ENCODE results near the gene TRAK2. TPM values are rescaled to one million over a fixed set of nuclear protein-coding genes. Genes with fewer than 3 reads are reported as not detected.

The TRAK2 gene
- total RNA-seq, 1 donor from 2014 or later, result 9.2 TPM

DNA sequence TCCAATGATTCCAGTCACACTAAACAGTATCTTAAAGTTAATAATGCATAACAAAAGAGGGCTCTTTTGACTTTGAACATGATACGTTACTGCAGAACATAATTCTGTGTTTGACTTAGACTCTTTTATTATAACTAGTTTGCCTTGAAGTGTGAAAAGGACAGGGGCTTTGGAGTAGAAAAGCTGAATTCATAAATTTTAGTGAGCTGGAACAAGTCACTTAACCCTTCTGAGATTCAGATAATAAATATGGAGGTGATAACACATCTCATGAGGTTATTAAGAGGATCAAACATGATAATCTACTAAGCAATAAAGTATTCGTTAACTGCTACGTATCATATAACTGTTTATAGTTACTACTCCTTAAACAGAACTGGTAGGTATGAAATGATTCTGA lies 49.4 kb downstream of the TRAK2 start:
- DNase-seq (ENCODE audit: low read depth) (no peak), FAIRE-seq (no peak)
- TF ChIP-seq, protein P1, sequence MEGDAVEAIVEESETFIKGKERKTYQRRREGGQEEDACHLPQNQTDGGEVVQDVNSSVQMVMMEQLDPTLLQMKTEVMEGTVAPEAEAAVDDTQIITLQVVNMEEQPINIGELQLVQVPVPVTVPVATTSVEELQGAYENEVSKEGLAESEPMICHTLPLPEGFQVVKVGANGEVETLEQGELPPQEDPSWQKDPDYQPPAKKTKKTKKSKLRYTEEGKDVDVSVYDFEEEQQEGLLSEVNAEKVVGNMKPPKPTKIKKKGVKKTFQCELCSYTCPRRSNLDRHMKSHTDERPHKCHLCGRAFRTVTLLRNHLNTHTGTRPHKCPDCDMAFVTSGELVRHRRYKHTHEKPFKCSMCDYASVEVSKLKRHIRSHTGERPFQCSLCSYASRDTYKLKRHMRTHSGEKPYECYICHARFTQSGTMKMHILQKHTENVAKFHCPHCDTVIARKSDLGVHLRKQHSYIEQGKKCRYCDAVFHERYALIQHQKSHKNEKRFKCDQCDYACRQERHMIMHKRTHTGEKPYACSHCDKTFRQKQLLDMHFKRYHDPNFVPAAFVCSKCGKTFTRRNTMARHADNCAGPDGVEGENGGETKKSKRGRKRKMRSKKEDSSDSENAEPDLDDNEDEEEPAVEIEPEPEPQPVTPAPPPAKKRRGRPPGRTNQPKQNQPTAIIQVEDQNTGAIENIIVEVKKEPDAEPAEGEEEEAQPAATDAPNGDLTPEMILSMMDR (IDR thresholded peaks at IDR 0.05; ENCODE audit: insufficient read depth, low read length, severe bottlenecking), result no peak
- no peak overlapping the region for H3K4me3 ChIP-seq (ENCODE audit: low read depth, low read length)
- H3K36me3 ChIP-seq (ENCODE audit: control insufficient read depth, insufficient read depth, low read length), result peaks cover 4% of the 10 kb centered on the region
- no peaks in the 10 kb centered on the region for H3K27me3 ChIP-seq (ENCODE audit: control insufficient read depth, insufficient read depth, low read length)

DNA sequence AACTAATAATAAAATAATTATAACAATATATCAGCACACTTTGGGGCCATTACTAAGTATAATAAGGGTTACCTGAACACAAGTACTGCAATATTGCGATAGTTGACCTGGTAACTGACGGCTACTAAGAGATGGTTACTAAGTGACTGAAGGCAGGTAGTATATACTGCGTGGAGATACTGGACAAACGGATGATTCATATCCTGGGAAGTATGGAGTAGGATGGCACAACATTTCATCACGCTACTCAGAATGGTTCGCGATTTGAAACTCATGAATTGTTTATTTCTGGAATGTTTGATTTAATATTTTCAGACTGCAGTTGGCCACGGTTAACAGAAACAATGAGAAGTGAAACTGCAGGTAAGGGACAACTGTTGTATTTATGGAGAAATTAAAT lies 54.7 kb downstream of the TRAK2 start:
- TF ChIP-seq, protein P1 (IDR thresholded peaks at IDR 0.05; ENCODE audit: insufficient read depth, low read length, severe bottlenecking), result no peak
- DNase-seq (ENCODE audit: low read depth), result peak; percentile 64
- no peak for FAIRE-seq
- no peaks in the 10 kb centered on the region for H3K27me3 ChIP-seq (ENCODE audit: control insufficient read depth, insufficient read depth, low read length)
- H3K36me3 ChIP-seq (ENCODE audit: control insufficient read depth, insufficient read depth, low read length), result peaks cover 4% of the 10 kb centered on the region
- no peak overlapping the region for H3K4me3 ChIP-seq (ENCODE audit: low read depth, low read length)

DNA sequence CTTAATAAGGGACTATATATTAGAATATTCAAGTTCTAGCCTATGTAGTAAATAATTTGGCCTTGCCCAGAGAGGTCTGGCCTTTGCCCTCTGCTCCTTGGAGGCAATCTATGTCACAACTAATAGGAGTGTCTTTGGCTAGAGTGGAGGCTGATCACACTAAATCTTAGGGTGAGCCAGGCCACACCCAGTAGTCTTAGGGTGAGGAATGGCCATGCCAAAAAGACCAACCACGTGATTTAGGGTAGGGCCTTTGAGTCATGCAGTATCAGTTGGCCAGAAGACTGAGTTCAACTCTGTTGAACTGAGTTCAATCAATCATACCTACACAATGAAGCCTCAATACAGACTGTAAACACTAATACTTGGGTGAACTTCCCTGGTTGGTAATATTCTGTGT lies 68.1 kb downstream of the TRAK2 start:
- H3K36me3 ChIP-seq (ENCODE audit: control insufficient read depth, insufficient read depth, low read length), result peaks cover 9% of the 10 kb centered on the region
- FAIRE-seq, result peak; percentile 68
- peak; percentile 70 for DNase-seq (ENCODE audit: low read depth)
- TF ChIP-seq, protein P1 (IDR thresholded peaks at IDR 0.05; ENCODE audit: insufficient read depth, low read length, severe bottlenecking), result no peak
- no peak overlapping the region for H3K4me3 ChIP-seq (ENCODE audit: low read depth, low read length)
- no peaks in the 10 kb centered on the region for H3K27me3 ChIP-seq (ENCODE audit: control insufficient read depth, insufficient read depth, low read length)

DNA sequence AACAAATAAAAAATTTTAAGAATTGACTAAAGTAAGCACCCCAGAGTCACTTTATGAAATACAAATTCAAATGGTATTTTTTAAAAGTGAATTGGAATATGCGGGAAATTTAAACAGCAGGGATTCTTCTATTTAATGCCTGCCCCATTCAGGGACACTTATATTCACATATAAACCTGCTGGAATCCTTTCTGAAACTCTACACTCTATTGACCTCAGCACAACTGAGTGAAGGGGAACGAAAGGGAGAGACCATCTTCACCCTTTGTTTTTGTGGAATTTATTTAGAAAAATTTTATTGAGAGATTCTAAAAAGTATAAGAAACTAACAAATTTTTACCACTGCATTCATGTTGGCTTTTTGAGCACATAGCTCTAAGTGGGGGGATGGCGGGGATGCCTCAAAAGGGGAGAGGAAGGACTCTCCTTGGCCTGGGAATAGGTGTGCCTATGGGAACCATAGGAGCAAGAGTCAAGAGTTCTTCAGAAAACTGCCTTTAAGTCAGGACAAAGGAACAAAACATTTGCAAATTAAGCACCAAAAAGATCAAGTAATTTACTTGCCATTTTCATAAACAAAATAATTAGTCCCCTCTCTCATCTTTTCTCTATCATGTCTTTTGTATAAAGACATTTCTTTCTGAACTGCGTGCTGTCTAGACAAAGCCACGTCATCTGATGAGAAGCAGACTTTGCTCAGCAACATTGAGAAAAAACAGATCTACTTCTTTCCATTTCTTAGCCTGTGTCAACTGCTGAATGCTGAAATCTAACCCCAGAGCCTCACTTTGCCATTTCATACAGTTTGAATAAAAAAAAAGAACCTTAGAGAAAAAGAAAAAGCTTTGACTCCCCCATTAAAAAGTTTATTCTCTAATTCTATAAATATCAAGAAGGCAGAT lies 72.5 kb downstream of the TRAK2 start:
- H3K4me3 ChIP-seq (ENCODE audit: low read depth, low read length), result no peak overlapping the region
- H3K36me3 ChIP-seq (ENCODE audit: control insufficient read depth, insufficient read depth, low read length), result peaks cover 4% of the 10 kb centered on the region
- FAIRE-seq (no peak), DNase-seq (ENCODE audit: low read depth) (no peak)
- H3K27me3 ChIP-seq (ENCODE audit: control insufficient read depth, insufficient read depth, low read length), result no peaks in the 10 kb centered on the region
- TF ChIP-seq, protein P1 (IDR thresholded peaks at IDR 0.05; ENCODE audit: insufficient read depth, low read length, severe bottlenecking), result no peak

DNA sequence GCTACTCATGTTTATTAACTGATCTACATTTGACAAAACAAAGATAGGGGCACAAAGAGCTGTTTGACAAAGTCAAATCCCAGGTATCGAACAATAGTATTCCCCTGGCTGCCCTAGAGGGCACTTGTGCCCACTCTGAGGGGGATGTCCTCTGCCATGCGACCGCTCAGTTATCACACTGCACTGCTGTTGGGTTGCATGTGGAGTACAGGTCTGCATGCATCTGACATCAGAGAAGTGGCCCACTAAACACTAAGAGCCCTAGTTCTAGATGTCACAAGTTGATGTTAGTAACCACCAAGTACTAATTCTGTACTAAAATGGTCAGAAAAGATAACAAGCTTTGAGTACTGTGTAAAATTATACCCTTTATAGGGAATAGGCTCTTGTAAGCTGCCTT lies 74.0 kb downstream of the TRAK2 start:
- TF ChIP-seq, protein P1 (IDR thresholded peaks at IDR 0.05; ENCODE audit: insufficient read depth, low read length, severe bottlenecking), result no peak

More for the DNA sequence above, 74.0 kb downstream of the TRAK2 start:
- H3K36me3 ChIP-seq (ENCODE audit: control insufficient read depth, insufficient read depth, low read length), result peaks cover 3% of the 10 kb centered on the region
- DNase-seq (ENCODE audit: low read depth) (no peak), FAIRE-seq (no peak)
- H3K4me3 ChIP-seq (ENCODE audit: low read depth, low read length), result no peak overlapping the region
- H3K27me3 ChIP-seq (ENCODE audit: control insufficient read depth, insufficient read depth, low read length), result no peaks in the 10 kb centered on the region
